ENCODE measurements around the gene NME4.

DNA sequence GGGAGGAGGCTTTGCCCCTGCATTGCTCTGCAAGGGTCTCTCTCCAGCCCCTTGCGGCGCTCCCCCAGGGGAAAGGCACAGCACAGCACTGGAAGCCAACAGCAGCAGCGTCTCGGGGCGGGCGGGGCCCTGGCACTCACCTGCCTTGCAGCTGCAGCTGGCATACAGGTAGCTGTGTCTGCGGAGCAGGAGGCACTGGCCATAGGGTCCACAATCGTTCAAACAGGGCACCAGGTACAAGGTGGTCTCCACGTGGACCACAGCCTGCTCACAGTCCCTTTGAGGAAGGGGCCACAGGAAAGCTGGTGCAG, 22.4 kb upstream of the NME4 start:
- TF ChIP-seq, protein P1, sequence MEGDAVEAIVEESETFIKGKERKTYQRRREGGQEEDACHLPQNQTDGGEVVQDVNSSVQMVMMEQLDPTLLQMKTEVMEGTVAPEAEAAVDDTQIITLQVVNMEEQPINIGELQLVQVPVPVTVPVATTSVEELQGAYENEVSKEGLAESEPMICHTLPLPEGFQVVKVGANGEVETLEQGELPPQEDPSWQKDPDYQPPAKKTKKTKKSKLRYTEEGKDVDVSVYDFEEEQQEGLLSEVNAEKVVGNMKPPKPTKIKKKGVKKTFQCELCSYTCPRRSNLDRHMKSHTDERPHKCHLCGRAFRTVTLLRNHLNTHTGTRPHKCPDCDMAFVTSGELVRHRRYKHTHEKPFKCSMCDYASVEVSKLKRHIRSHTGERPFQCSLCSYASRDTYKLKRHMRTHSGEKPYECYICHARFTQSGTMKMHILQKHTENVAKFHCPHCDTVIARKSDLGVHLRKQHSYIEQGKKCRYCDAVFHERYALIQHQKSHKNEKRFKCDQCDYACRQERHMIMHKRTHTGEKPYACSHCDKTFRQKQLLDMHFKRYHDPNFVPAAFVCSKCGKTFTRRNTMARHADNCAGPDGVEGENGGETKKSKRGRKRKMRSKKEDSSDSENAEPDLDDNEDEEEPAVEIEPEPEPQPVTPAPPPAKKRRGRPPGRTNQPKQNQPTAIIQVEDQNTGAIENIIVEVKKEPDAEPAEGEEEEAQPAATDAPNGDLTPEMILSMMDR (IDR thresholded peaks at IDR 0.05) = no peak
- TF ChIP-seq POLR2A (IDR thresholded peaks at IDR 0.05) = no peak

Data from esophagus squamous epithelium (tissue), 4 donors.